Brain microvascular endothelial cell (primary cell): ENCODE measurements around the gene MARK2.

Source experiments
- DNase-seq: peaks from one replicate; pipeline ENCODE4 v3.0.0-alpha.2; 2020
- H3K27ac ChIP-seq: fragments of 250-450 bp; sonication (Bioruptor Pico); 2 replicates; pipeline ENCODE4 v1.5.1; 2020; ENCODE audit warnings: mild to moderate bottlenecking, moderate library complexity
- H3K27me3 ChIP-seq: fragments of 250-450 bp; sonication (Bioruptor Pico); replicated peaks from 2 replicates; pipeline ENCODE4 v1.5.1; 2020; ENCODE audit warnings: mild to moderate bottlenecking
- H3K36me3 ChIP-seq: fragments of 250-450 bp; sonication (Bioruptor Pico); replicated peaks from 2 replicates; pipeline ENCODE4 v1.5.1; 2020; ENCODE audit warnings: mild to moderate bottlenecking
- H3K4me3 ChIP-seq: 2 replicates; pipeline ENCODE4 v1.5.1; 2011; ENCODE audit warnings: low read depth, mild to moderate bottlenecking, control low read depth, low read length, moderate library complexity
- in situ Hi-C: cut with HindIII; loops from 2 replicates; pipeline ENCODE4 v1.10.0; 2017; ENCODE audit warnings: low sequenced_read_pairs, low pct_ligation_motif_present
- TF ChIP-seq, protein P1 (sequence below): IDR thresholded peaks from 2 replicates; pipeline ENCODE4 v1.5.1; 2011; ENCODE audit warnings: low read depth, mild to moderate bottlenecking, moderate library complexity, low read length, control low read depth, inconsistent platforms; ENCODE audit errors: missing control alignments

The MARK2 gene

GRCh38 chr11:63940786-63941185 is 101.9 kb downstream of the MARK2 start:
- no peaks in the 10 kb centered on the region for H3K27me3 ChIP-seq
- TF ChIP-seq, protein P1, sequence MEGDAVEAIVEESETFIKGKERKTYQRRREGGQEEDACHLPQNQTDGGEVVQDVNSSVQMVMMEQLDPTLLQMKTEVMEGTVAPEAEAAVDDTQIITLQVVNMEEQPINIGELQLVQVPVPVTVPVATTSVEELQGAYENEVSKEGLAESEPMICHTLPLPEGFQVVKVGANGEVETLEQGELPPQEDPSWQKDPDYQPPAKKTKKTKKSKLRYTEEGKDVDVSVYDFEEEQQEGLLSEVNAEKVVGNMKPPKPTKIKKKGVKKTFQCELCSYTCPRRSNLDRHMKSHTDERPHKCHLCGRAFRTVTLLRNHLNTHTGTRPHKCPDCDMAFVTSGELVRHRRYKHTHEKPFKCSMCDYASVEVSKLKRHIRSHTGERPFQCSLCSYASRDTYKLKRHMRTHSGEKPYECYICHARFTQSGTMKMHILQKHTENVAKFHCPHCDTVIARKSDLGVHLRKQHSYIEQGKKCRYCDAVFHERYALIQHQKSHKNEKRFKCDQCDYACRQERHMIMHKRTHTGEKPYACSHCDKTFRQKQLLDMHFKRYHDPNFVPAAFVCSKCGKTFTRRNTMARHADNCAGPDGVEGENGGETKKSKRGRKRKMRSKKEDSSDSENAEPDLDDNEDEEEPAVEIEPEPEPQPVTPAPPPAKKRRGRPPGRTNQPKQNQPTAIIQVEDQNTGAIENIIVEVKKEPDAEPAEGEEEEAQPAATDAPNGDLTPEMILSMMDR = no peak
- no peak overlapping the region for H3K4me3 ChIP-seq
- no peaks in the 10 kb centered on the region for H3K36me3 ChIP-seq
- H3K27ac ChIP-seq = no peak overlapping the region
- in situ Hi-C loops = no loop called here
- DNase-seq = no peak

DNA sequence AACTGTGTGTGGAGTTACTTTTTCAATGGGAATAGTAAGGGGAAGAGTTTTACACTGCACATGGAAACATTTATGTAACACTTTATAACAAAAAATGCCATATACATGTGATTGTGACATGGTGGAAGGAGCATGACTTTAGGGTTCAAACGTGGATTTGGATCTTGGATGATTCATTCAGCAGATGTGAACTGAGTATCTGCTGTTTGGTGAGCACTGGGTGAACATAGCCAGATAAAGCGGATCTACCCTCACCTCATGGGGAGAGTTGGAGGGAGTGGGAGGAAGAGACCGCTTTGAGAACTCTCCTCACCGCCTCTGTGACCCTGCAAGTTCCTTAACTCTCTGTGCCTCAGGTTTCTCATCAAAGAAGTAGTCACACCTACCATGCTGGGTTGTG is 103.0 kb downstream of the MARK2 start:
- no peak overlapping the region for H3K27ac ChIP-seq
- in situ Hi-C loops = no loop called here
- peaks cover 5% of the 10 kb centered on the region for H3K36me3 ChIP-seq
- no peaks in the 10 kb centered on the region for H3K27me3 ChIP-seq
- TF ChIP-seq, protein P1 = no peak
- DNase-seq = no peak
- no peak overlapping the region for H3K4me3 ChIP-seq

DNA sequence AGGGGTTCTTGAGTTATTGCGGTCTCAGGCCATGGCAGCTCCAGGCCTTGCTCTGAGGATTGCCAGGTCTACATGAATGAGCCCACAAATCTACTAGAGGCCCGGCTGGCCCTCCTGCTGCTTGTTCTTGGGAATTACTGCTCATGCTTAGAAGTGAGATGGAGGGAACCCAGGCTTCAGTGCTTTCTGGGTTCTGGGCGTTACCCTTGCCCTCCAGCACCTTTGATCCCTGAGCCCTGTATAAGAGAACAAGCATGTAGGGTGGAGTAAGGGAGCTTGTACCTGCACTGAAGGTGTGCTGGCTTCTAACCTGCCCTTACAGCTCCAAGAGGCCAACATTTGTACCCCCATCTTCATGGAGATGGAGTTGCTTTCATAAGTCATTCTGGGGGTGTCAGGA is 103.9 kb downstream of the MARK2 start:
- Histone ChIP-seq H3K27me3 (no peaks in the 10 kb centered on the region), H3K4me3 (no peak overlapping the region), H3K27ac (no peak overlapping the region), H3K36me3 (peaks cover 9% of the 10 kb centered on the region)
- in situ Hi-C loops = no loop called here
- TF ChIP-seq, protein P1 = no peak
- no peak for DNase-seq

DNA sequence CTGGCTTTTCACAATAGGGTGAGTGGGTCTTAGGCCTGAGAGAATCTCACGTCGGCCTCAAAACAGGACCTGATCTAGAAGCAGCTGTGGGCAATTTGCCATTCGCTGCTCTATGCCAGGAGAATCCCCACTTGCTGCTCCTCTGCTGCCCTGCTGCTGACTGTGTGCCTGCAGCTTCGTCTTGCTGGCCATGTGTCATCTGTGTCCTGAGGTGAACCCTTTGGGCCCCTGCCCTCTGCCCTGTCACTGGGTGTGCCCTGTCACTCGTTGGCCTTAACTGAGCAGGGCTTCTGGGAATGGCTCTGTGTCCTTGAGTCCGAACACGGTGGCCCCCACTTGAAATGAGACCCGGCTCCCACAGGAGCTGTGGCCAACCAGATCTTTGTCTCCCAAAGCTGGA is 106.1 kb downstream of the MARK2 start:
- no peak overlapping the region for H3K27ac ChIP-seq
- H3K36me3 ChIP-seq = peaks cover 13% of the 10 kb centered on the region
- in situ Hi-C loops = no loop called here
- DNase-seq = no peak
- TF ChIP-seq, protein P1 = no peak
- no peak overlapping the region for H3K4me3 ChIP-seq
- no peaks in the 10 kb centered on the region for H3K27me3 ChIP-seq

DNA sequence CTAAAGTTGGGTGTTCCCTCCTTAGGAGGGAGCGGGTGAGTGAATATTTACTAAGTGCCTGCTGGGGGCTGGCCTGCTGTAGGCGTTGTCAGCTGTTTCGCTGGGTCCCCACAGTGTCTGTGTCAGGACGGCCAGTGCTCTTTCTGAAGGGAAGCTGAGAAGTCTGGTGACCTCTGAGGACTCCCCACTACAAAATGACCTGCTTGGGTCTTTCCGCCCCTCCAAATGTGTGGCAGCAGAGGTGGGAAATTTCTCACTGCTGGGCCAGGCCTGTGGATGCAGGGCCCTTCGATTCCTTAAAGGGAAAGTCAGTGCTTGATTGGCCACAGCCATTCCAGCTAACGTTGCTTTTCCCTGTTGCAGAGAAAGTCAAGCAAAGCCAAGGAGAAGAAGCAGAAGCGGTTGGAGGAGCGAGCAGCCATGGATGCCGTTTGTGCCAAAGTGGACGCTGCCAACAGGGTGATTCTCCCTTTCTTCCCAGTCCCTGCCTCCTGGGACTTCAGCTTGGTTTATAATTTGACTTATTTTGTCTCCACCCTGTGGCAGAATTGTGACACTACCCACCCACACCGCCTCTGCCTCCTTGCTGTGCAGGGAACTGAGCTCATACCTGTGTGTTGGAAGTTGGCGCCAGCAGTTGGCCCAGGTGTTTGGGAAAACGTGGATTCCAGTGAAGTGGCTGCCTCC is 106.7 kb downstream of the MARK2 start:
- Histone ChIP-seq H3K36me3 (peaks cover 13% of the 10 kb centered on the region), H3K4me3 (no peak overlapping the region), H3K27ac (no peak overlapping the region), H3K27me3 (no peaks in the 10 kb centered on the region)
- DNase-seq = peak; percentile 59
- in situ Hi-C loops = no loop called here
- TF ChIP-seq, protein P1 = peak; percentile 76
